Measurements from ENCODE around the gene LRRC36. TPM values are rescaled to one million over a fixed set of nuclear protein-coding genes. Genes with fewer than 3 reads are reported as not detected.

LRRC36 gene
- total RNA-seq, 3 donors from 2014 or later: 0.90 to 1.5 TPM; not detected in 1

GRCh38 chr16:67394155-67395104 is 67.8 kb downstream of the LRRC36 start:
- Histone ChIP-seq H3K9me3 (no peaks in the 10 kb centered on the region), H3K4me3 (no peak overlapping the region), H3K36me3 (ENCODE audit: low read depth) (no peaks in the 10 kb centered on the region), H3K4me1 (ENCODE audit: low read depth) (peaks cover 40% of the 10 kb centered on the region)
- intact Hi-C loops (cut with DNase I, micrococcal nuclease): no loop called here
- peak in 1 of 3 donors; percentile 46 for DNase-seq
- no peak for TF ChIP-seq CTCF (IDR thresholded peaks at IDR 0.05)
- no peak for ATAC-seq

- no peak overlapping the region for H3K4me3 ChIP-seq
- H3K4me1 ChIP-seq (ENCODE audit: low read depth): peaks cover 40% of the 10 kb centered on the region
- H3K9me3 ChIP-seq: no peaks in the 10 kb centered on the region
- H3K36me3 ChIP-seq (ENCODE audit: low read depth): no peaks in the 10 kb centered on the region
- ATAC-seq (no peak), DNase-seq (peak in 1 of 3 donors; percentile 42)
- TF ChIP-seq CTCF (IDR thresholded peaks at IDR 0.05): no peak
- intact Hi-C loops (cut with DNase I, micrococcal nuclease): no loop called here
Observed at GRCh38 chr16:67395105-67395457, 68.5 kb downstream of the LRRC36 start.

GRCh38 chr16:67395458-67396158 is 69.0 kb downstream of the LRRC36 start:
- H3K4me1 ChIP-seq (ENCODE audit: low read depth): peaks cover 40% of the 10 kb centered on the region
- ATAC-seq (peak; percentile 10), DNase-seq (peak in 1 of 3 donors; percentile 51)
- H3K36me3 ChIP-seq (ENCODE audit: low read depth): no peaks in the 10 kb centered on the region
- no peaks in the 10 kb centered on the region for H3K9me3 ChIP-seq
- TF ChIP-seq CTCF (IDR thresholded peaks at IDR 0.05): no peak
- no peak overlapping the region for H3K4me3 ChIP-seq
- intact Hi-C loops (cut with DNase I, micrococcal nuclease): no loop called here

- Histone ChIP-seq H3K9me3 (no peaks in the 10 kb centered on the region), H3K4me1 (ENCODE audit: low read depth) (peaks cover 40% of the 10 kb centered on the region), H3K4me3 (no peak overlapping the region), H3K36me3 (ENCODE audit: low read depth) (no peaks in the 10 kb centered on the region)
- TF ChIP-seq CTCF (IDR thresholded peaks at IDR 0.05): no peak
- peak; percentile 93 to 94 (median 93) for DNase-seq
- intact Hi-C loops (cut with DNase I, micrococcal nuclease): no loop called here
- peak; percentile 76 for ATAC-seq
Observed at GRCh38 chr16:67396159-67397035, 69.8 kb downstream of the LRRC36 start.
